A673 (cell line): ENCODE data around the gene MEP1A. TPM values are rescaled to one million over a fixed set of nuclear protein-coding genes. Genes with fewer than 3 reads are reported as not detected.
A peak's percentile ranks its signal among the peaks of the same experiment; 100 is the strongest.
"Not testable (repeated sequence)": the region's sequence is repeated elsewhere in the genome, so short reads cannot be mapped to it uniquely, and the experiment has no call there.

Experiments used
- Bru-seq: library from RNA; stranded (reverse); fragments of 400-500 nt; gene quantifications from one replicate; lab custom pipeline; 2021; lab: Mats Ljungman, UMichigan
- BruChase-seq, 2 experiments: library from RNA; stranded (reverse); fragments of 400-500 nt; gene quantifications; one replicate each; lab custom pipeline; 2021; lab: Mats Ljungman, UMichigan
- BruUV-seq: library from RNA; stranded (reverse); fragments of 400-500 nt; replicated peaks from 2 replicates; lab custom pipeline; 2021; lab: Mats Ljungman, UMichigan
- CTCF ChIA-PET: fragments of 300-600 bp; sonication (Branson Sonifier 250); formaldehyde crosslinking; loops from one replicate; lab custom pipeline; 2022; ENCODE audit warnings: antibody characterized with exemption; lab: Charles Lee
- POLR2A ChIA-PET: fragments of 300-600 bp; sonication (Branson Sonifier 250); formaldehyde crosslinking; loops from one replicate; lab custom pipeline; 2022; ENCODE audit warnings: antibody characterized with exemption; ENCODE audit not compliant: low non-redundant PET; lab: Charles Lee
- DNase-seq: peaks from one replicate; pipeline ENCODE4 v3.0.0-alpha.2; 2015; ENCODE audit warnings: low spot score
- H3K27ac ChIP-seq: fragments of 200-600 bp; sonication (generic); 2 replicates; pipeline ENCODE4 v1.5.1; 2016; ENCODE audit warnings: mixed run types, low read depth, mild to moderate bottlenecking, mixed read lengths, antibody characterized with exemption, low read length; ENCODE audit not compliant: poor library complexity, severe bottlenecking
- H3K27me3 ChIP-seq: fragments of 200-600 bp; sonication (generic); replicated peaks from 2 replicates; pipeline ENCODE4 v1.6.1; 2017; ENCODE audit warnings: mixed run types, low read depth, mild to moderate bottlenecking, mixed read lengths, antibody characterized with exemption, low read length; ENCODE audit not compliant: insufficient read depth, poor library complexity
- H3K36me3 ChIP-seq: fragments of 200-600 bp; sonication (generic); 2 replicates; pipeline ENCODE4 v1.6.1; 2016; ENCODE audit warnings: mixed run types, mild to moderate bottlenecking, mixed read lengths, antibody characterized with exemption, low read length; ENCODE audit not compliant: insufficient read depth, poor library complexity, severe bottlenecking
- H3K4me1 ChIP-seq: fragments of 200-600 bp; sonication (generic); 2 replicates; pipeline ENCODE4 v1.6.1; 2017; ENCODE audit warnings: mixed run types, mild to moderate bottlenecking, mixed read lengths, antibody characterized with exemption, low read length; ENCODE audit not compliant: insufficient read depth, poor library complexity, severe bottlenecking
- H3K4me3 ChIP-seq: fragments of 200-600 bp; sonication (generic); 2 replicates; pipeline ENCODE4 v1.5.1; 2016; ENCODE audit warnings: low read depth, mixed run types, mild to moderate bottlenecking, mixed read lengths, low read length; ENCODE audit not compliant: poor library complexity, severe bottlenecking
- H3K9me3 ChIP-seq: fragments of 200-600 bp; sonication (generic); 2 replicates; pipeline ENCODE4 v1.6.1; 2016; ENCODE audit warnings: mixed run types, low read depth, mild to moderate bottlenecking, mixed read lengths, antibody characterized with exemption, low read length; ENCODE audit not compliant: poor library complexity, severe bottlenecking
- CTCF ChIP-seq: fragments of 300-800, 200-600 bp; sonication (generic); conservative IDR thresholded peaks from 2 replicates; pipeline ENCODE4 v1.5.1; 2017; ENCODE audit warnings: low read depth, mild to moderate bottlenecking, antibody characterized with exemption, low read length, moderate library complexity, mixed read lengths
- EZH2 ChIP-seq: fragments of 200-600 bp; sonication (generic); IDR thresholded peaks from 2 replicates; pipeline ENCODE4 v1.6.1; 2017; ENCODE audit warnings: borderline replicate concordance, low read depth, mild to moderate bottlenecking, mixed read lengths, antibody characterized with exemption, low read length; ENCODE audit not compliant: poor library complexity, severe bottlenecking
- intact Hi-C: fragments of 100-400 bp; cut with micrococcal nuclease; formaldehyde crosslinking; loops from one replicate; pipeline ENCODE4 v1.10.0; 2022; ENCODE audit not compliant: unreplicated experiment
- long read RNA-seq: library from polyadenylated mRNA; stranded (forward); transcript quantifications from one replicate; pipeline ENCODE4 v2.0.0, GENCODE V29; 2022
- total RNA-seq: library from RNA; stranded (reverse); gene quantifications from 2 replicates; pipeline ENCODE4 v1.2.3, GENCODE V29; 2021

Gene MEP1A
- total RNA-seq, result not detected in 2 replicates
- Bru-seq, nascent RNA, result percentile 2 among the genes with signal in this experiment
- not detected for BruChase-seq, experiment 1, labeled RNA remaining after a 2-hour chase
- BruChase-seq, experiment 2, labeled RNA remaining after a 6-hour chase, result not detected
- long read RNA-seq, result 0 reads

- no peak for DNase-seq
- intact Hi-C loops, result no loop called here
- Histone ChIP-seq H3K4me3 (no peak within 1 kb of the TSS), H3K4me1 (no peaks in the 10 kb centered on the region), H3K36me3 (no peaks in the 10 kb centered on the region), H3K27me3 (peaks cover 7% of the 10 kb centered on the region), H3K9me3 (no peaks in the 10 kb centered on the region), H3K27ac (no peak within 1 kb of the TSS)
- ChIA-PET CTCF (no interaction called here), POLR2A (no interaction called here)
- BruUV-seq, result no TSS peak
- TF ChIP-seq EZH2 (no peak), CTCF (no peak)
Observed at GRCh38 chr6:46793138-46793537, at the start of gene MEP1A. MEP1A (plus strand) TSS chr6:46793389; CDS start chr6:46793399, 10 bp downstream.

GRCh38 chr6:46743425-46744158 is 49.6 kb upstream of the MEP1A start:
- H3K4me3 ChIP-seq, result no peak overlapping the region
- no peaks in the 10 kb centered on the region for H3K4me1 ChIP-seq
- no peak overlapping the region for H3K27ac ChIP-seq
- no peaks in the 10 kb centered on the region for H3K9me3 ChIP-seq
- no peak for DNase-seq
- H3K27me3 ChIP-seq, result peaks cover 8% of the 10 kb centered on the region
- no peaks in the 10 kb centered on the region for H3K36me3 ChIP-seq
- ChIA-PET CTCF (no interaction called here), POLR2A (no interaction called here)
- no TSS peak for BruUV-seq
- no peak for TF ChIP-seq EZH2
- TF ChIP-seq CTCF, result no peak
- intact Hi-C loops, result no loop called here

GRCh38 chr6:46744159-46744725 is 48.9 kb upstream of the MEP1A start:
- DNase-seq, H3K9me3 ChIP-seq, intact Hi-C loops, H3K4me1 ChIP-seq, H3K27me3 ChIP-seq, BruUV-seq, H3K36me3 ChIP-seq, CTCF ChIA-PET, H3K4me3 ChIP-seq, POLR2A ChIA-PET, H3K27ac ChIP-seq: not testable (repeated sequence)
